Ovary (tissue), 3 donors: ENCODE results near the gene PSG6.

Experiments
- CTCF ChIP-seq, 3 donors: fragments of 450-650 bp in 2 of 3; fragments of 200-600 bp in 1 of 3; IDR thresholded peaks; one replicate each; pipeline versions ENCODE4 v1.5.1 to v1.8.0; 2016 to 2022; ENCODE audit warnings: antibody characterized with exemption in 3 of 3, mild to moderate bottlenecking in 1 of 3
- EP300 ChIP-seq: sonication (generic); formaldehyde crosslinking; IDR thresholded peaks from one replicate; pipeline ENCODE4 v1.6.1; 2017; ENCODE audit warnings: antibody characterized with exemption
- donor health status: DM: no; HTN: no; CAD: no.

GRCh38 chr19:42879613-42880012 lies 38.1 kb downstream of the PSG6 start, which contains the start of gene PSG1:
- TF ChIP-seq EP300 (no peak), CTCF (IDR thresholded peaks at IDR 0.05) (no peak)
